KMS-11 (cell line): ENCODE measurements around the gene GNA12.

ENCODE experiments used
- H2AFZ ChIP-seq: fragments of 200-600 bp; sonication (generic); 2 replicates; pipeline ENCODE4 v1.6.1; 2016; ENCODE audit warnings: antibody characterized with exemption, mixed run types, low read depth
- H3K27ac ChIP-seq: fragments of 200-600 bp; sonication (generic); 2 replicates; pipeline ENCODE4 v1.6.1; 2016; ENCODE audit warnings: mild to moderate bottlenecking, mixed run types
- H3K27me3 ChIP-seq: fragments of 200-600 bp; sonication (generic); 2 replicates; pipeline ENCODE4 v1.6.1; 2017; ENCODE audit warnings: mild to moderate bottlenecking, low read depth, mixed run types, moderate library complexity; ENCODE audit not compliant: insufficient read depth
- H3K36me3 ChIP-seq: fragments of 200-600 bp; sonication (generic); 2 replicates; pipeline ENCODE4 v1.6.1; 2017; ENCODE audit warnings: mild to moderate bottlenecking, mixed run types; ENCODE audit not compliant: insufficient read depth
- H3K4me1 ChIP-seq: fragments of 200-600 bp; sonication (generic); 2 replicates; pipeline ENCODE4 v1.6.1; 2016; ENCODE audit warnings: mild to moderate bottlenecking, low read depth, mixed run types; ENCODE audit not compliant: poor library complexity, severe bottlenecking
- H3K4me2 ChIP-seq: fragments of 200-600 bp; sonication (generic); 2 replicates; pipeline ENCODE4 v1.7.0; 2016; ENCODE audit warnings: mild to moderate bottlenecking, mixed run types
- H3K4me3 ChIP-seq: fragments of 200-600 bp; sonication (generic); IDR thresholded peaks from 2 replicates; pipeline ENCODE4 v1.6.1; 2017; ENCODE audit warnings: low read depth, low read length, mixed read lengths; ENCODE audit not compliant: insufficient read depth
- H3K79me2 ChIP-seq: fragments of 200-600 bp; sonication (generic); 2 replicates; pipeline ENCODE4 v1.6.1; 2016; ENCODE audit warnings: low read depth, mixed run types; ENCODE audit not compliant: insufficient read depth
- H3K9ac ChIP-seq: fragments of 200-600 bp; sonication (generic); 2 replicates; pipeline ENCODE4 v1.6.1; 2016; ENCODE audit warnings: mild to moderate bottlenecking, mixed run types
- H4K20me1 ChIP-seq: fragments of 200-600 bp; sonication (generic); 2 replicates; pipeline ENCODE4 v1.6.1; 2016; ENCODE audit warnings: mild to moderate bottlenecking, mixed run types; ENCODE audit not compliant: insufficient read depth
- TF ChIP-seq, protein P1 (sequence below): fragments of 200-600 bp; sonication (generic); conservative IDR thresholded peaks from 2 replicates; pipeline ENCODE4 v1.6.1; 2017; ENCODE audit warnings: low read depth, mild to moderate bottlenecking, antibody characterized with exemption, low read length, moderate library complexity, mixed read lengths

Gene GNA12

GRCh38 chr7:2691011-2691707 lies 152.9 kb downstream of the GNA12 start:
- H3K27me3 ChIP-seq, result peaks cover 21% of the 10 kb centered on the region; the same call in 1 of the 2 replicates
- no peak overlapping the region for H3K4me2 ChIP-seq
- TF ChIP-seq, protein P1, sequence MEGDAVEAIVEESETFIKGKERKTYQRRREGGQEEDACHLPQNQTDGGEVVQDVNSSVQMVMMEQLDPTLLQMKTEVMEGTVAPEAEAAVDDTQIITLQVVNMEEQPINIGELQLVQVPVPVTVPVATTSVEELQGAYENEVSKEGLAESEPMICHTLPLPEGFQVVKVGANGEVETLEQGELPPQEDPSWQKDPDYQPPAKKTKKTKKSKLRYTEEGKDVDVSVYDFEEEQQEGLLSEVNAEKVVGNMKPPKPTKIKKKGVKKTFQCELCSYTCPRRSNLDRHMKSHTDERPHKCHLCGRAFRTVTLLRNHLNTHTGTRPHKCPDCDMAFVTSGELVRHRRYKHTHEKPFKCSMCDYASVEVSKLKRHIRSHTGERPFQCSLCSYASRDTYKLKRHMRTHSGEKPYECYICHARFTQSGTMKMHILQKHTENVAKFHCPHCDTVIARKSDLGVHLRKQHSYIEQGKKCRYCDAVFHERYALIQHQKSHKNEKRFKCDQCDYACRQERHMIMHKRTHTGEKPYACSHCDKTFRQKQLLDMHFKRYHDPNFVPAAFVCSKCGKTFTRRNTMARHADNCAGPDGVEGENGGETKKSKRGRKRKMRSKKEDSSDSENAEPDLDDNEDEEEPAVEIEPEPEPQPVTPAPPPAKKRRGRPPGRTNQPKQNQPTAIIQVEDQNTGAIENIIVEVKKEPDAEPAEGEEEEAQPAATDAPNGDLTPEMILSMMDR, result no peak
- no peak overlapping the region for H2AFZ ChIP-seq
- H4K20me1 ChIP-seq, result no peaks in the 10 kb centered on the region
- no peak overlapping the region for H3K4me3 ChIP-seq
- H3K36me3 ChIP-seq, result no peaks in the 10 kb centered on the region
- no peak overlapping the region for H3K9ac ChIP-seq
- no peaks in the 10 kb centered on the region for H3K79me2 ChIP-seq
- peaks cover 29% of the 10 kb centered on the region for H3K4me1 ChIP-seq
- no peak overlapping the region for H3K27ac ChIP-seq

GRCh38 chr7:2689951-2690705 lies 154.0 kb downstream of the GNA12 start:
- Histone ChIP-seq H3K4me3 (no peak overlapping the region), H3K79me2 (no peaks in the 10 kb centered on the region), H3K4me1 (peaks cover 29% of the 10 kb centered on the region), H2AFZ (no peak overlapping the region), H3K36me3 (no peaks in the 10 kb centered on the region), H3K27me3 (peaks cover 21% of the 10 kb centered on the region; the same call in 1 of the 2 replicates), H3K27ac (no peak overlapping the region), H3K4me2 (peak overlapping the region; percentile 69), H3K9ac (no peak overlapping the region), H4K20me1 (no peaks in the 10 kb centered on the region)
- TF ChIP-seq, protein P1, result no peak

DNA sequence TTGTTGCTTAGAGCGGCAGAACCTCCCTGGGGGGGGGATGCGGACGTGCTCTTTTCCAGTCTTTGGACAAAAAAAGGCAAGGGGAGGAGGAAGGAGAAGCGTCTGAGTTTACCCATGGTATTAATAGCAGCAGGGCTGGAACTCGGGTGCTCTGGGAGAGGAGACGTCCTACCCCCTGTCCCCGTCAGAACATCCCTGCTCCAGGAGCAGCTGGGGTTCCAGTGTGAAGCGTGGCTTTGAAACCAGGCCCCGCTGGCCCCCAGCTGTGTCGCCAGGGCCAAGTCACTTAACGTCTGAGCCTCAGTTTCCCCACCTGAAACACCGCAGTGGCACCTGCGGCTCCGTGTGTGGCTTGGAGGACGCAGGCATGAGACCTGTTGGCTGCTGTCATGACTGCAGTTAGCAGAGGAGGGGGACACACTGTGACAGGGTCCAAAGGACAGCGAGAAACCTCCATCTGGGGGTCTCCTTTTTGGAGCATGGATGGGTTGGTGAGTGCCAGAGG lies 154.7 kb downstream of the GNA12 start:
- H3K27ac ChIP-seq, result no peak overlapping the region
- no peak overlapping the region for H3K4me3 ChIP-seq
- no peaks in the 10 kb centered on the region for H3K36me3 ChIP-seq
- H3K9ac ChIP-seq, result peak overlapping the region; percentile 11; the same call in 1 of the 2 replicates
- H3K27me3 ChIP-seq, result peaks cover 21% of the 10 kb centered on the region; the same call in 1 of the 2 replicates
- peak overlapping the region; percentile 57 for H2AFZ ChIP-seq
- no peaks in the 10 kb centered on the region for H3K79me2 ChIP-seq
- H4K20me1 ChIP-seq, result no peaks in the 10 kb centered on the region
- H3K4me2 ChIP-seq, result peak overlapping the region; percentile 69
- TF ChIP-seq, protein P1, result no peak
- peaks cover 29% of the 10 kb centered on the region for H3K4me1 ChIP-seq

DNA sequence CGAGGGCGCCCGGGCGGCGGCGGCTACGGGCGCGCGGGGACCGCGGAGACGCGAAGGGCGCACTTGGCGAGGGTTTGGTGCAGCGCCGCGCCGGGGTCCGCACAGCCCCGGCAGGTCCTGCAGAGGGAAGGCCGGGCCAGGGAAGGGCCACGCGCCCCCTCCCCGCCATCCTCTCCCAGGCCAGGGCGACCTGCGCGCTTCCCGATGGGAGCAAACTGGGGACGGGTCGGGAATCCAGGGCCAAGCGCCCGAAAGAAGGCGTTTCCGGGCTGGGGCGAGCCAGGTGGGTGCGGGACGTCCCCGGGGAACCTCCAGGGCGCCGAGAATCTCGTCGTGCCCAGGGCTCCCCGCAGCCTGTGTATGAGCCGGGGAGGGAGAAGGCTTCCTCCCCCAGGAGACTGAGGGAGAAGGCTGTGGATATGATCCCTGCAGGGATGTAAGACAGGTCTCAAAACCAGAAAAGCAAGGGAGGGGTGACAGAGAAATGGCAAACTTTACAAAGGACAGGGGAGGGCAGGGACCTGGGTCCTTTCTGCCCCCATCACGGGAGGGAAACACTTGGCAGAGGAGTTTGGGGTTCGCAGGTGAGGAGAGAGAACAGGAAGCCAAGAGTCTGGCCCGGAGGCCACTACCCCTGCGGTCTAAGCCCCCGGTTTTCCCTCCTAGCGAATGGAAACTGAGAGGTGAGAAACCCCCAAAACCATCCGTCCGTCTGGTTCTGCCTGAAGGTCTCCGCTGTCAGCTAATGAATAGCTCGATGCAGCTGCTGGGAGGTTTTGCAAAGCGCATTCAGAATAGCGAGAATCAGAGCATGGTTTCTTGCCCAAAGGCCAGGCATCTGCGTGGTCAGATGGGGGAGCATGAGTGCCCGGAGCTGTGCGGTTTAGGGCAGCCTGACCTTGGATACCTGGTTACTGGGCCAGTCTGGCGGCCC lies 155.4 kb downstream of the GNA12 start:
- H2AFZ ChIP-seq, result peak overlapping the region; percentile 57
- TF ChIP-seq, protein P1, result no peak

More for the DNA sequence above, 155.4 kb downstream of the GNA12 start:
- Histone ChIP-seq H4K20me1 (no peaks in the 10 kb centered on the region), H3K79me2 (no peaks in the 10 kb centered on the region), H3K9ac (peak overlapping the region; percentile 11; the same call in 1 of the 2 replicates), H3K4me2 (peak overlapping the region; percentile 69), H3K4me3 (no peak overlapping the region), H3K27me3 (peaks cover 25% of the 10 kb centered on the region; the same call in 1 of the 2 replicates), H3K27ac (no peak overlapping the region), H3K4me1 (peaks cover 29% of the 10 kb centered on the region), H3K36me3 (no peaks in the 10 kb centered on the region)
